ENCODE measurements around the gene TRIM46. TPM values are rescaled to one million over a fixed set of nuclear protein-coding genes. Genes with fewer than 3 reads are reported as not detected.

TRIM46 gene
- total and polyA plus RNA-seq, 2 of the 13 experiments (the other 11 are each of a cell fraction or from before 2014, with no cell fraction given): 0.04 to 0.09 TPM

GRCh38 chr1:155209312-155209721 is 35.7 kb downstream of the TRIM46 start (continued):
- TF ChIP-seq GMEB2 (CRISPR knock-in tag; IDR thresholded peaks at IDR 0.05; ENCODE audit: low read depth) (no peak), SATB2 (CRISPR knock-in tag; IDR thresholded peaks at IDR 0.05) (no peak), POLR2A (IDR thresholded peaks at IDR 0.05; ENCODE audit: insufficient read depth in 1 of 2, low read depth in 2 of 2, low read length in 2 of 2) (peak in 1 of 2 experiments; percentile 8; a peak in 1 of 4 replicates), SALL1 (CRISPR knock-in tag; IDR thresholded peaks at IDR 0.05) (no peak; the same call in 1 of the 2 replicates), BRD4 (CRISPR knock-in tag; IDR thresholded peaks at IDR 0.05) (peak; percentile 81), TOPORS (CRISPR knock-in tag; IDR thresholded peaks at IDR 0.05) (no peak), ZNF142 (CRISPR knock-in tag; IDR thresholded peaks at IDR 0.05) (0 out of 2 replicates have a peak, but pooled peaks have one; percentile 30), KAT7 (CRISPR knock-in tag; IDR thresholded peaks at IDR 0.05; ENCODE audit: borderline replicate concordance) (0 out of 2 replicates have a peak, but pooled peaks have one; percentile 70), ZNF776 (CRISPR knock-in tag; IDR thresholded peaks at IDR 0.05) (0 out of 2 replicates have a peak, but pooled peaks have one; percentile 2), EEA1 (CRISPR knock-in tag; IDR thresholded peaks at IDR 0.05; ENCODE audit: borderline replicate concordance) (peak; percentile 44; the same call in 1 of the 2 replicates), ZNF33A (CRISPR knock-in tag; IDR thresholded peaks at IDR 0.05; ENCODE audit: borderline replicate concordance) (no peak), ZNF101 (CRISPR knock-in tag; IDR thresholded peaks at IDR 0.05; ENCODE audit: borderline replicate concordance, low read depth) (no peak), CBX1 (IDR thresholded peaks at IDR 0.05; ENCODE audit: low read depth) (no peak), SMAD3 (CRISPR knock-in tag; IDR thresholded peaks at IDR 0.05) (no peak), ZFP82 (CRISPR knock-in tag; IDR thresholded peaks at IDR 0.05; ENCODE audit: borderline replicate concordance) (0 out of 2 replicates have a peak, but pooled peaks have one; percentile 57), IRF2 (CRISPR knock-in tag; IDR thresholded peaks at IDR 0.05) (peak; percentile 16), CTCF (CRISPR knock-in tag; IDR thresholded peaks at IDR 0.05) (0 out of 2 replicates have a peak, but pooled peaks have one; percentile 4), SRSF4 (IDR thresholded peaks at IDR 0.05; ENCODE audit: low read depth, low read length, poor library complexity, severe bottlenecking) (no peak), ZNF891 (CRISPR knock-in tag; IDR thresholded peaks at IDR 0.05) (no peak), KAT8 (CRISPR knock-in tag; IDR thresholded peaks at IDR 0.05) (peak; percentile 12; the same call in 1 of the 2 replicates)
- TF ChIP-seq, protein P1, sequence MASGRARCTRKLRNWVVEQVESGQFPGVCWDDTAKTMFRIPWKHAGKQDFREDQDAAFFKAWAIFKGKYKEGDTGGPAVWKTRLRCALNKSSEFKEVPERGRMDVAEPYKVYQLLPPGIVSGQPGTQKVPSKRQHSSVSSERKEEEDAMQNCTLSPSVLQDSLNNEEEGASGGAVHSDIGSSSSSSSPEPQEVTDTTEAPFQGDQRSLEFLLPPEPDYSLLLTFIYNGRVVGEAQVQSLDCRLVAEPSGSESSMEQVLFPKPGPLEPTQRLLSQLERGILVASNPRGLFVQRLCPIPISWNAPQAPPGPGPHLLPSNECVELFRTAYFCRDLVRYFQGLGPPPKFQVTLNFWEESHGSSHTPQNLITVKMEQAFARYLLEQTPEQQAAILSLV (CRISPR knock-in tag; IDR thresholded peaks at IDR 0.05; ENCODE audit: borderline replicate concordance): 0 out of 2 replicates have a peak, but pooled peaks have one; percentile 10
